Stimulated activated CD4-positive, alpha-beta T cell treated with anti-CD3 and anti-CD28 coated beads, Interleukin-1b, Interleukin-23, amount 100 ng/mL, for 4 hours (primary cell): ENCODE measurements around the gene MKNK1.

ENCODE experiments used
- DNase-seq, 2 donors: peaks; one replicate each; pipeline ENCODE4 v3.0.0-alpha.2; 2020; ENCODE audit warnings: low read depth in 2 of 2

Gene MKNK1

GRCh38 chr1:46558141-46558963 lies 45.7 kb downstream of the MKNK1 start:
- DNase-seq: no peak

DNA sequence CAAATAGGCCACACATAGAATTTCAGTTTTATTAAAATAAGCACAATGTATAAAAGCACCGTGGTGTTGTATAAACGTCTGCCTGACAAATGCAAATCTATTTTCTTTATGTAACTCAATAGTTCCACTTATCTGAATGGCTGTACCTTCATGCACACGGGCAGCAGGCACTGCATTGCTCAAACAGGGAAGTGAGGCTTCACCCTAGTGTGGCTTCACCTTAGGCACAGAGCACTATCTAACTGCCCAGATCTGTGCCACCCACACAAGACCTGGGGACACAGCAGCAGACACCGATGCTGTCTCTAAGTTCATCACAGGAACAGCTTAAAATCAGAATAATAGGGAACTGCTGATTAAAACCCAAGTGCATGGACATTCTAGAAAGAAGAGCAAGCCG lies 46.7 kb downstream of the MKNK1 start:
- no peak for DNase-seq

DNA sequence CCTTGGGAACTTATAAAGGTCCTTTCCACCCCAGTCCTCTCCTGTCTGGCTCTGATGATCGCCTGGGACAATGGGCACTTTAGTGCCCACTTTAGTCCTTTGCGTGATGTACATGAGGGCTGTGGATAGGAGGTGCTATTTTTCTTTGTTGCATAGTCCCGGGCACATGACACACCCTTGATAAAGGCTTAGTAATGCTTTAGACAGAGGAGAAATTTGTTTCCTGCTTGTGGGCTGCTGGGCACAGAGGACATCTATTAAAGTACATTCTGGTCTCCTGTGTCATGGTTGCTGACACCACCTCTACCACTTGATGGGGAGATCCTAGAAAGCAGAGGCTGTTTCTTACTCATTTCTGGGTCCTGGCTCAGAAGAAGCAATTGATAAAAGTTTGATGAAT lies 47.2 kb downstream of the MKNK1 start:
- no peak for DNase-seq

GRCh38 chr1:46555826-46556619 lies 48.0 kb downstream of the MKNK1 start:
- no peak for DNase-seq

DNA sequence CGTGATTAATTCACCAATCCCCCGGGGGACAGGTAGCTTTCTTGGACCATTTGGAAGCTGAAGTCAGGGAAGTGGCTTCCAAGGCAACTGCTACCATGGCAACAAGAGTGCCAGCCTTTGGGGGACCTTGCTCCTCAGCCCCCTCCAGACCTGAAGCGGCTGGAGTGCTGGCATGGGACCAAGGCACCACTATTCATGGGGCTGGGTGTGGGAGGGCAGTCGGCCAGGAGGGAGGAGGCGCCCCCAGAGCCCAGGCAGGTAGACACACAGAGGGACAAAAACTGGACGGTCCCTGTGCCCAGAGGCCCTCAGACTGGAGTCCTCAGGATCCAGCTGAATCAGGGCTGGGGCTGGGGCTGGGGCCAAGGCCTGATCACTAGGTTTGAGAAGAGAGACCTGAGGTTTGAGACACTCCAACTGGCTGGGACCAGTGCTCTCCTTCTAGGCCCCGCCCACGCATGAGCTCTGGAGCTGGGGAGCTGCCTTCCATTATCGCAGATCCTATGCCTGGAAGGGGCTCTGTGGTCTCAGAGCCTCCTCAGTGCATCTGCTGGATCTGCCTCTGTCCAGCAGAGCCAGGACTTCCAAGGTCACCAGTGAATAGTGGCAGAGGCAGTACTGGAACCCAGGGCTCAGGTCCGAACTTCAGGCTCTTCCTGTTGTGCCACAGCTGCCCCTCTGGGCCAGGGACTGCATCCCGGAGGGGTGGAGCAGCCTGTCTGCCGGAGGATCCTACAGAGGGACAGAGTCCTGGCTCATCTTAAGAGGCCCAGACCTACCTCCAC lies 49.3 kb downstream of the MKNK1 start:
- DNase-seq: no peak

- DNase-seq: no peak
Observed at GRCh38 chr1:46554236-46554596, 49.9 kb downstream of the MKNK1 start.

- DNase-seq: no peak
Observed at GRCh38 chr1:46553506-46553905, 50.6 kb downstream of the MKNK1 start.

GRCh38 chr1:46552357-46553237 lies 51.5 kb downstream of the MKNK1 start:
- DNase-seq: no peak

DNA sequence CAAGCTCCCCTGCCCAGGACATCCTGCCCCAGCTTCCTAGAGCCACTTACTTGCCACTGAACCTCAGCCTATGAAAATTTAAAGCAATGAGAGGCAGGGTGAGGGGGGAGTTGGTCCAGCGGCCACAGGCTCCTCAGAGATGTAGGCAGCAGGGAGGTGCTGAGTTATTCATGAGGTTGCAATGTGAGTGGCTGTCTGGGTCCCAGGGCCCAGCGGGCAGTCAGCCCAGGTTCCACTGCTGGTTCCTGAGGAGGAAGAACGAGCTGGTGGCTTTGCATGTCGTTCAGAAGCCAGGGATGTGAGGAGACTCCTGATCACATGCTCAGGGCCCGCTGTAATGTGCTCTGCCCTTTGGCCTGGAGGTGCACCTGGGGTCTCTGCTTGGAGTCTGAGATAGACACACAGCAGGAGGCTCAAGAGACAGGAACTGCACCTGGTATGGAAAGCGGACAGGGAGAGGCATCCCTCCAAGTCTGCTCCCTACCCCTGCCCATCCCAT lies 52.4 kb downstream of the MKNK1 start, which contains the start of gene KNCN:
KNCN (minus strand) TSS at position 51 of the 499 bp plus-strand sequence. CDS start 432 bp downstream, outside the sequence.
- DNase-seq: no peak

DNA sequence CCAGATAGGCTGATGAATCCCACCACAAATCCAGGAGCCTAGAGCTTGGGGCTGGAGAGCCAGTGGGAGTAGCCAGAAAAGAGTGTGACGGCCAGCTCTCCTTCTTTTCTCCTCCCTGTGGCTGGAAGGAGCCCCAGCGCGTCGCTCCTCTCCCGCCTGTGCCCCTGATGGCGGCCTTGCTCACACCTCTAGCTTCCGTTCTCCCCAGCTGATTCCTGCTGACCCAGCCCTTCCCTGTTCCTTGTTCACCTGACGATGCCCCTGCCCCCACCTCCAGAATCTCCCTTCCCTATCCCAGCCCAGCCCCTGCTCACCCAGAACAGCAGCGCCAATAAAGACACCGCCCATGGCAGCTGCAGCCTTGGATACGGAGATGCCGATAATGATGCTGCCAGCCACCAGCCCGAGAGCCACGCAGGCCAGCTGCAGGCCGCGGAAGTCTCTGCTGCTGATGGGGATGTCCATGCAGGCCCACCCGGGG lies 53.3 kb downstream of the MKNK1 start:
- no peak for DNase-seq

- DNase-seq: no peak
Observed at GRCh38 chr1:46549697-46550681, 54.1 kb downstream of the MKNK1 start.

- DNase-seq: no peak
Observed at GRCh38 chr1:46547481-46548383, 56.3 kb downstream of the MKNK1 start.

- no peak for DNase-seq
Observed at GRCh38 chr1:46546210-46546609, 57.9 kb downstream of the MKNK1 start.

GRCh38 chr1:46545784-46546183 lies 58.3 kb downstream of the MKNK1 start:
- no peak for DNase-seq

- DNase-seq: no peak
Observed at GRCh38 chr1:46544561-46545240, 59.4 kb downstream of the MKNK1 start.

DNA sequence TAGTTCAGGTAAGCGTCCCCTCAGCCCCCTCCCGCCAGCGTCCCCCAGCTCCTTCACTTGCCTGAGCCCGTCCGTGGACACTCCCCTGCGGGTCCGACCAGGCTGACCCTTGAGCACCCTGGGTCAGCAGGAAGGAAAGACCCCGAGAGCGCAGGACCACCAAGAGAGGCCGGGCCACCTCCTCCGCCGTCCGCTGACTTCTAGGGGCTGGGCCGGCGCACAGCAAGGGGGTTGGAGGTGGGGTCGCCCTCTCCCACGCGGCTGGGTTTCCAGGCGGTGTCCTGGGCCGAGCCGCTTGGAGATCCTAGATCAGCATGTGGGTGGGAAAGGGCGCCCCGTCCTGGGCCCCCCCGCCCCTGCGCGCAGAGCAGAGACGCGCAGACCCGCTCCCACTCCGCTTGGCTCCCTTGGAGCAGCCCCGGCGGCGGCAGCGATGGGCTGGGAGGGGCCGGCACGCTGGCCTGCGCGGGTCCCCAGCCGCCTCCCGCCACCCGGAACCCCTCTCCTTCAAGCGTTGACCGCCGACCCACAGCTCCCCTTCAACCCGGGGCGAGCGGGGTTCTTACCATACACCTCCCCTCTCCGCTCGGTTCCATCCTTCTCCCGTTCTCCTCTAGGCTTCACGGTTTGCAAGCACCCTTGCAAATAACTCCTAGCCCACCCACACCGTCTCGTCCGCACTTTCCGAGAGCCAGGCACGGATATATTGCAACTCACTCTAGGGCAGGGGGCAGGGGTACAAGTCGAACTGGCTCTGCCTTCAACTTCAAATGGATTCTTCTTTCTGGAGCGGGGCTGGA lies 60.1 kb downstream of the MKNK1 start:
- no peak for DNase-seq

- no peak for DNase-seq
Observed at GRCh38 chr1:46543382-46543760, 60.7 kb downstream of the MKNK1 start.
